GM18867 (cell line): ENCODE measurements around the gene DTWD2.
A peak's percentile ranks its signal among the peaks of the same experiment; 100 is the strongest.
"Not testable (repeated sequence)": the region's sequence is repeated elsewhere in the genome, so short reads cannot be mapped to it uniquely, and the experiment has no call there.

Experiments used
- ATAC-seq: cut with Tn5 transposase; IDR thresholded peaks from one replicate; pipeline ENCODE4 v1.9.1; 2021; ENCODE audit warnings: mild to moderate bottlenecking, moderate library complexity; ENCODE audit not compliant: unreplicated experiment

Gene DTWD2

GRCh38 chr5:118952992-118953651 lies 35.2 kb downstream of the DTWD2 start:
- peak; percentile 25 for ATAC-seq

- not testable (repeated sequence) for ATAC-seq
These were observed 36.0 kb downstream of the DTWD2 start for GRCh38 chr5:118952306-118952705.

GRCh38 chr5:118950354-118950753 lies 38.0 kb downstream of the DTWD2 start:
- ATAC-seq, result not testable (repeated sequence)

- no peak for ATAC-seq
These were observed 42.1 kb downstream of the DTWD2 start for GRCh38 chr5:118946138-118946800.

GRCh38 chr5:118937393-118938061 lies 50.8 kb downstream of the DTWD2 start:
- no peak for ATAC-seq

GRCh38 chr5:118933703-118934102 lies 54.6 kb downstream of the DTWD2 start:
- ATAC-seq, result no peak

- no peak for ATAC-seq
These were observed 56.8 kb downstream of the DTWD2 start for GRCh38 chr5:118931564-118931963.

GRCh38 chr5:118924006-118924389 lies 64.3 kb downstream of the DTWD2 start:
- ATAC-seq, result no peak

- no peak for ATAC-seq
These were observed 64.9 kb downstream of the DTWD2 start for GRCh38 chr5:118923295-118924005.

GRCh38 chr5:118921866-118922265 lies 66.5 kb downstream of the DTWD2 start:
- no peak for ATAC-seq

- ATAC-seq, result no peak
These were observed 69.3 kb downstream of the DTWD2 start for GRCh38 chr5:118919016-118919415.

- peak; percentile 84 for ATAC-seq
These were observed 70.1 kb downstream of the DTWD2 start for GRCh38 chr5:118918232-118918631.

GRCh38 chr5:118907536-118907935 lies 80.8 kb downstream of the DTWD2 start:
- ATAC-seq, result not testable (repeated sequence)

- no peak for ATAC-seq
These were observed 81.4 kb downstream of the DTWD2 start for GRCh38 chr5:118906947-118907346.

- no peak for ATAC-seq
These were observed 83.2 kb downstream of the DTWD2 start for GRCh38 chr5:118905196-118905595.

- no peak for ATAC-seq
These were observed 85.5 kb downstream of the DTWD2 start for GRCh38 chr5:118902656-118903438.

GRCh38 chr5:118894709-118895108 lies 93.6 kb downstream of the DTWD2 start:
- no peak for ATAC-seq

- peak; percentile 66 for ATAC-seq
These were observed 97.1 kb downstream of the DTWD2 start for GRCh38 chr5:118891252-118891651.

GRCh38 chr5:118889165-118889564 lies 99.2 kb downstream of the DTWD2 start:
- no peak for ATAC-seq

GRCh38 chr5:118888556-118888955 lies 99.8 kb downstream of the DTWD2 start:
- ATAC-seq, result peak; percentile 66

GRCh38 chr5:118883362-118883761 lies 105.0 kb downstream of the DTWD2 start:
- ATAC-seq, result no peak
